HG03521 (cell line): Measurements from ENCODE around the gene ZBTB7C.

Experiments used
- ATAC-seq: cut with Tn5 transposase; IDR thresholded peaks from one replicate; pipeline ENCODE4 v1.9.1; 2021; ENCODE audit warnings: mild to moderate bottlenecking, moderate library complexity; ENCODE audit not compliant: unreplicated experiment

The ZBTB7C gene

DNA sequence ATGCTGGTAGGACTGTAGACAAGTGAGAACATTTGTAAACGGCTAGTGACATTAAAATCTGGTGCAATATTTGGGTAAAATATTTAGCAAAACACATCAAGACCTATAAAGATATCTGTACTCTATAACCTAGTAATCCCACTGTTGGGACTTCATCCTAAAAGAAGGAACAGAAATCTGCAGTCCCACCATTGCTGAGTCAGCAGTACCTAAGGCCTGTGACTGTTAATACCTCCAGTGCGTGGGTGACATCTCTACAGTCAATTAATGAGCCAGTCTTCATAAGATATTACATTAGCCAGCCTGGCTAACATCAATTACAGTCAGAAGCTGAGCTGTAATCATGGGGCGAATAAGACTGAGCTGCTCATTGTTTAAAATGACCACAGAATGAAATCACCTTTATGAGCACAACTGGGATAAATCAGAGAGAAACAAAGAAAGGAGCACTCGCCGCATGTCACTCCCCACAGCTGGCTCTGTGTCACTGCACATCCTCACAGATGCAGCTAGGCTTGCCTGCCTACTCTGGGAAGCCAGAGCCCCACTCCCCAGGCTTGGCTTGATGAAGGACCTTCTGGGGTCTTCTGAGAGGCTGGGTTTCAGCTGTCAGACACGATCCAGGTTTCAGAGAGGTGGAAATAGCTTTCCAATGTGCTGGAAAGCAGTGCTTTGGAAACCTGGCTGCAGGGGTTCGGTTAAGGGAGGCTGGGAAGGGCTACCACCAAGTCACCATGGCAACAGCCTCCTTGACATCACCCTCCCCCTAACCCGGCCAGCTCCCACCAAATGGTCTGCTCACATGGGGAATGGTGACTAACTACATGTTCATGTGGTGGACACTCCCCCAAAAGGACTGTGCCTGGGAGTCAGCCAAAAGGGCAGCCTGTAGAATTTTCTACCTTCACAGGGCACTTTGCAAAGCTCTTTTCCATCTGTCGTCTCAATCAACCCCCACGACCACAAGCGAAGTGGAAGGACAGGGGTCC, 145.0 kb downstream of the ZBTB7C start:
- ATAC-seq = no peak

DNA sequence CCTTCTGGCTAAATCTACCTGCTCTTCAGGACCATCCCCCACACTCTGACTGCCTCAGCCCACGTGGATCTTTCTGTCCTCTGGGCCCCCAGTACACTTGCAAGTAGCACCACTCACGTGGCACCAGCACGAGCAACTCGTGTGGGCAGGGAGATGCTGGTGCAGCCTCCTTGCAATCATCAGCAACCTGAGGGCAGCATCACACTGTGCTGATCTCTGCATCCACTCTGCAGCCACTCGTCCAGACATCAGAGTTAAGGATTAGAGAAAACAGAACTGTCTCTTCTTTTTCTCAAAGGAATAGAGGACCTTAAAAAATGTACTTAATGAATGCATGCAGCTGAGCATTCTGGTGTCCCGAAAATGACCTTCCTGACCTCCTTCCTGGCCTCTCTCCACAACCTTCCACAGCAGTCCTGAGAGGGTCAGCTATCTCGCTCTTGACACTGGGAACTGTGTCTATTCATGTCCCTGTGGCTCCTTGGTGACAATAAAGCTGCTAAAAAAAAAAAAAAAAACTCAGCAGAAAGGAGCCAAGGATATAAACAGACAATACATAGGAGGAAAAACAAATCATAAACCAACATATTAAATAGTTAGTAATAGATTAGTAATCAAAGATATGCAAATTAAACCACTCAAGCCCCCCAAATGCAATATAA, 145.9 kb downstream of the ZBTB7C start:
- no peak for ATAC-seq

DNA sequence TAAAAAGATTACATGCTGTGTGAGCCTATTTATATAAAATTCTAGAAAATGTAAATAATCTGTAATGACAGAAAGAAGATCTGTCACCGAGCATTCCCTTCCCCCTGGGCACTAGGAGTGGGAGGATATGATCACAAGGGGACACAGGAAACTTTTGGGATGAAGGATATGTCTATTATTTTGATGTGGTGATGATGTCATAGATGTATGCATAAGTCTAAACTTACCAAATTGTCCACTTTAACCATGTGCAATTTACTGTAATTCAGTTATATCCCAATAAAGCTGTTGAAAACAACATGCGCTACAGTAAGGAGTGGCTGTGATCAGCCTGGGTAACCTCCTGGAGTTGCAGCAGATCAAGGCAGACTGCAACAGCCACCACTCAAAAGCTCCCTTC, 148.9 kb downstream of the ZBTB7C start:
- no peak for ATAC-seq

GRCh38 chr18:48256848-48257247, 152.3 kb downstream of the ZBTB7C start:
- no peak for ATAC-seq

GRCh38 chr18:48254077-48254602, 155.0 kb downstream of the ZBTB7C start:
- ATAC-seq = no peak

GRCh38 chr18:48252525-48252924, 156.7 kb downstream of the ZBTB7C start:
- no peak for ATAC-seq

DNA sequence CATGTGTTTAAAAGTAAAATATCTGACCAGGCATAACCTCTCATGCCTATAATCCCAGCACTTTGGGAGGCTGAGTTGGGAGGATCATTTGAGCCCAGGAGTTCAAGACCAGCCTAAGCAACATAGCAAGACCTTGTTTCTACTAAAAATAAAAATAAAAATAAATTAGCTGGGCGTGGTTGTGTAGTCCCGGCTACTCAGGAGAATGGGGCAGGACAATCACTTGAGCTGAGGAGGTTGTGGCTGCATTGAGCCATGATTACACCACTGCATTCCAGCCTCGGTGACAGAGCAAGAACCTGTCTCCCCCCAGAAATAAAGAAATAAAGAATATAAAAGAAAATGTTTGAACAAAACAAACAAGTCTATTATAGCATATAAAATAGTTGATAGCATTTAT, 158.3 kb downstream of the ZBTB7C start:
- ATAC-seq = no peak

GRCh38 chr18:48250362-48250907, 158.7 kb downstream of the ZBTB7C start:
- ATAC-seq = no peak

- ATAC-seq = no peak
These were observed 159.3 kb downstream of the ZBTB7C start for GRCh38 chr18:48249854-48250253.

GRCh38 chr18:48244530-48244929, 164.7 kb downstream of the ZBTB7C start:
- no peak for ATAC-seq

DNA sequence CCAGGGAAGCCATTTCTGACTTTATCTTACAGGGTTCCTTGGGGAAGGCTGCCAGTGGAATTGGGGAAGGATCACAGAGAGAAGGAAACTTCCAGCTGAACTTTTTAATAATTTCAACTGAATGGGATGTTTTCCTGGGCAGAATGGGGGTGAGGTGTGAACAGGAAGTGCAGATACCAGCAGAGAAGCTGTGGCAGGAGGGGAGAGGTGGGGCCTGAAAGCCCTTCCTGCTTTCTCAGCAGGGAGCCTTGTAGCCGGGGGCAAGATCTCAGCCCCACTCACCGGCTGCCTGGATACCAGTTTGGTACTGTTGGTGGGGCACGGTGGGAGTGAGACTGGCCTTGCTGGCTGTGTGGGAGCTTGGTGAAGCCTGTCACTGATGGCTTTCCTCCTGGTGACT, 170.5 kb downstream of the ZBTB7C start:
- ATAC-seq = no peak

DNA sequence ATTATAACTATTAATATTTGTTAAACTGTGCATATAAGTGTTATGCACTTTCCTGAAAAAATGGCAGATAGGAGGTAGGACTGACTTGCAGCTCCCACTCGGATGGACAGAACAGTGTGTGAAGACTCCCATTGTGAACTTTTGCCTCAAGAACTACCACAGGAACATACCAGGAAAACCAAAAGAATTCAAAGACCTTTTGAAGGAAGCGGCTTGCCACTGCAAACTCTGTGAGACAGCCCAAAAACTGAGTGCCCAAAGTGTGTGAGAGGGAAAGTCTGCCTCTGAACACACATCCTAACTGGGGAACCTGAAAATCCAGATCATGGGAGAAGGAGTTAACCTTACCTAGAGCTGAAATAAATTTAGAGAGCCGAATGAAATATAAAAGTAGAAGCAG, 171.0 kb downstream of the ZBTB7C start:
- no peak for ATAC-seq

DNA sequence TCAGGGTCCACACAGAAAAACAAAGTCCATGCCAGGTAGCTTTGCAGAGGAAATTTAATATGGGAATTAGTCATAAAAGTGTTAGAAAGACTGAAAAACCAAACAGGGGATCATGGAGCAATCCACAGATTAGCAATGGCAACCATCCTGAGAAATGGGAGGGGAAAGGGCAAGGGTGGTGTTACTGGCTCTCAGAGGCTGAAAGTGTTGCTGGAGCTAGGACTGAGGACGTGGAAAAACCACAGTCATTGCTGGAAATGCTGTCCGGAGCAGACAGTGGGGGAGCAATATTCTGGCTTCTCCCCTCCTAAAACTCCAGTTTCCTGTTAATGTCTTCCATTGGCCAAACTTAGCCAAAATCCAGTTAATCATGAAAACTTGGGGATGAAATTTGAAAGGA, 172.4 kb downstream of the ZBTB7C start:
- ATAC-seq = no peak

DNA sequence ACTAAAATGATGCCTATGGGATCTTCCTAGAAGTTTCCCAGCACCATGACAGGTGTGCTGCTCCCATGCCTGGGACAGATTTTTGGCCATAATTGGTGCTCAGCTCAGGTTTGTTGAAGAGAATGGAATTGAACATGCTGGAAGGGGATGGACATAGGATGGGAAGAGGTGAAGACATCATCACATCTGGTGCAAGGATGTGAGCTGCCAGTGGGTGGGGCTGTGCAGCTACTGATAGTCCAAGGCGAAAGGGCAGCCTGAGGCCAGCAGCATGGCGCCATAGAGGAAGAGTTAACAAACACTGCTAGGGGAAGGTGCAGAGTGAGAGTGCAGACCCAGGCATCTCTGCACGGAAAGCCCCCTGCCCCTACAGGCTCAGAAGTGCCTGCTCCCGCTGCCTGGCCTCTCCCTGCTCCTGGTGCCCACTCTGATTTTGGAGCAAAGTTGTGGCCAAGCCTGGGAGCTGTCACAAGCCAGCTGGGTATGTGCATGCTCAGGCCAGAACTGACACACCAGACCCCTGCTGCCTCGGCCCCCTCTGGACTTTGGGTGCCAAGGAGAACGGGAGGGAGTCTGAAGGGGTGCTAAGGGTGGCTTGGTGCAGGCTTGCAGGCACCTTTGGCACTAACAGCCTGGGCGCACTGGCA, 178.6 kb downstream of the ZBTB7C start:
- no peak for ATAC-seq

GRCh38 chr18:48229552-48229981, 179.6 kb downstream of the ZBTB7C start:
- ATAC-seq = no peak

DNA sequence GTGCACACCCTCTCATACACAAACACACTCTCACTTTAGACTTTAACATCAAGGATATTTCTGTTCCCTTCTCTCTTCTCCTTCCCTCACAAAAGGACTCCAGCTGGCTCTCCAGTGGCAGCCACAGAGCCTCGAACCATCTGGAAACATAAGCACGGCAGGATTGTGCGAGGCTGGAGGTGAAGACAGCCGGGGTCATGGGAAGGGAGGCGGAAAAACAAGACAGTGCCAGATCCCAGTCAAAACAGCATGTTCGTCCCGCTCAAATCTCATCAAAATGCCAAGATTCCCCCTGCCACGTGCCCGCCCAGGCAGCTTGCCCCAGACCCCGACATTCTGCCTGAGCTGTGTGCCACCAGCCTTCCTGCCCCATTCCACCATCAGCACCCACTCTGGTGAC, 180.3 kb downstream of the ZBTB7C start:
- ATAC-seq = no peak

DNA sequence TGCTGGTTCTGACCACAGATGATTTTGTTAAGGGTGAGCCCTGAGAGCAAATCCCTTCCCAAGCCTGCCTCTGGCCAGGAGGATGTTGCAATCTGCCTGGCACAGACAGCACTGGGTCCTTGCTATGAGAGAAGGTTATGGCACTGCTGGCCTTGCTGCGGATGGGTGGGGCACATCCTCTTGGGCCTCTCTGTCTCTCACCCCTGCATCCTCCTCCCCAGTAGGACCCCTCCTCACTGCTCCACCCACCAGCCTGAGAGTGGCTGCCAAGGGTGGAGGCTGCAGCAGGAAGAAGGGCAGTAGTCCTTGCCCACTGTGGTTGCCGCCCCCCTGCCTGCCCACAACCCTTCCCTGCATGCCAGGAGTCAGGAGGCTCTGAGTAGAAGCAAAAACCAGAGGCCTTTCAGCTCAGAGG, 180.9 kb downstream of the ZBTB7C start:
- ATAC-seq = no peak

DNA sequence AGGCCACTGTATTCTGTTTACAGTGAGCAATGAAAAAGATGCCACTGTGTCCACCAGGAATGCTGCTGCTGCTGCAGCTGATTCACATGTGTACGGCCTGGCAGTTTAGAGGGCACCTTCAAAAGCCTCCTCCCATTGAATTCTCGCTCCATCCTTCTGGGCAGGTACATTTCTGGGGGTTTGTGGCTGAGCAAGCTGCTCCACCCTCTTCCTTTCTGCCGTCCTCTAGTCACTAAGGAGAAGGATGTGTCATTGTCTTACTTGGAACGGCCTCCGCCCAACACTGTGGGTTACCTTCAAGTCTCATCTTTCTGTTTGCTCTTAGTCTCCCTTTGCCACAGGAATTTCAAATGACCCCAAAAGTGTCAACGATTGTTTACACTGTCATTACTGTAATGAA, 182.0 kb downstream of the ZBTB7C start:
- ATAC-seq = no peak

DNA sequence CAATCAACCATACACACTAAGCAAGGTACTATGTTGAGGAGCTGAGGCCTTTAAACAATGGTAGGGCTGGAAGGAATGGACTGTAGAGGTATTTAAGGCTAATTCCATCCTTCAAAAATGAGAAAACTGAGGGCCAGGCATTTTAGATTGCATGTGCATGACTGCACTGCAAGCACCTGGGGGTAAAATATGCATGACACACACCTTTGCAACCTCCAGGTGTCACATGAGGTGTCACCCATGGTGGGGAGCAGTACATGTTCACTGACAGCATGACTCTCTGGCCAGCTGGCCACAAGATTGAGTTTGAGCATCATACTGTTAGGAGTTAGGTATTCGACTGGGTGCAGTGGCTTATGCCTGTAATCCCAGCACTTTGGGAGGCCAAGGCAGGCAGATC, 182.8 kb downstream of the ZBTB7C start:
- ATAC-seq = no peak

- no peak for ATAC-seq
These were observed 187.1 kb downstream of the ZBTB7C start for GRCh38 chr18:48222118-48222517.
